ENCODE results near the gene LTBP2.

LTBP2 gene

DNA sequence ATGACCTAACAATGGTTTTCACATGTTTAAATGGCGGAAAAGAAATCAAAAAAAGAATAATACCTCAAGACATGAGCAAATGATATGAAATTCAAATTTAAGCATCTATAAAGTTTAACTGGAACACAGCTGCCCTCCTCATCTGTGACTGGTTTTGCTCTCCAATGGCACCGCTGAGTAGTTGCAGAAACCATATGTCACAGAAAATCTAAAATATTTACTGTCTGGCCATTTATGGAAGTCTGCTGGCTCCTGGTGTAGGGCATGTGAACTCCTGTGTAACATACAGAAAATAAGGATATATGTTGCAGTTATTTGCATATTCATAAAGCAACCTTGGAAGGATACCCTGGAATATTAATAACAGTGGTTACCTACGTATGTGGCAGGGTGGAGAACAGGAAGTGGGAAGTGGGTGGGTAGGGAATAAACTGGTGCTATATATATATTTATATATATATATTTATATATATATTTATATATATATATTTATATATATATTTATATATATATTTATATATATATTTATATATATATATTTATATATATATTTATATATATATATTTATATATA is 48.4 kb downstream of the LTBP2 start:
- Histone ChIP-seq H3K4me1 (ENCODE audit: control insufficient read depth, insufficient read depth, low read length) (no peaks in the 10 kb centered on the region), H3K4me3 (ENCODE audit: low read length) (no peak overlapping the region), H3K9me3 (ENCODE audit: control insufficient read depth, low read length) (no peaks in the 10 kb centered on the region), H3K27me3 (ENCODE audit: control insufficient read depth, insufficient read depth, low read length) (peaks cover 3% of the 10 kb centered on the region), H3K36me3 (ENCODE audit: control insufficient read depth, insufficient read depth, low read length) (no peaks in the 10 kb centered on the region), H3K9ac (ENCODE audit: low read length) (no peak overlapping the region)

DNA sequence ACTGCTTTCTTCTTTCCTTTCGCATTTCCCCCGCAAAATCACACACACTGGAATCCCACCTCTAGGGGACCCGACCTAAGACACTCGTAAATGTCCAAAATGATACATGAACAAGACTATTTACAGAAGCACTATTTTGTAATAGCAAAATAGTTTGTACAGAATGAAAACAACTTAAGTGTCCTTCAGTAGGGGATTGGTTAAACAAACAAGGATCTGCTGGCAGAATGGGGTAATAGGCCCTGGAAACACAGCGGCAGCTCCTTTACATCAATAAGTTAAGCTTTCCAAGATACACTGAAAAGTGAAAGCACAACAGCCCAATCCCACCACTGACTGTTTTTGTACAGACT is 48.8 kb downstream of the LTBP2 start:
- Histone ChIP-seq H3K27me3 (ENCODE audit: control insufficient read depth, insufficient read depth, low read length) (peaks cover 3% of the 10 kb centered on the region), H3K36me3 (ENCODE audit: control insufficient read depth, insufficient read depth, low read length) (no peaks in the 10 kb centered on the region), H3K4me3 (ENCODE audit: low read length) (no peak overlapping the region), H3K9me3 (ENCODE audit: control insufficient read depth, low read length) (no peaks in the 10 kb centered on the region), H3K9ac (ENCODE audit: low read length) (no peak overlapping the region), H3K4me1 (ENCODE audit: control insufficient read depth, insufficient read depth, low read length) (no peaks in the 10 kb centered on the region)

- no peak overlapping the region for H3K4me3 ChIP-seq (ENCODE audit: low read length)
- H3K9me3 ChIP-seq (ENCODE audit: control insufficient read depth, low read length): no peaks in the 10 kb centered on the region
- no peaks in the 10 kb centered on the region for H3K36me3 ChIP-seq (ENCODE audit: control insufficient read depth, insufficient read depth, low read length)
- H3K4me1 ChIP-seq (ENCODE audit: control insufficient read depth, insufficient read depth, low read length): no peaks in the 10 kb centered on the region
- peaks cover 3% of the 10 kb centered on the region for H3K27me3 ChIP-seq (ENCODE audit: control insufficient read depth, insufficient read depth, low read length)
- H3K9ac ChIP-seq (ENCODE audit: low read length): no peak overlapping the region
Observed at GRCh38 chr14:74562515-74563232, 49.4 kb downstream of the LTBP2 start.

DNA sequence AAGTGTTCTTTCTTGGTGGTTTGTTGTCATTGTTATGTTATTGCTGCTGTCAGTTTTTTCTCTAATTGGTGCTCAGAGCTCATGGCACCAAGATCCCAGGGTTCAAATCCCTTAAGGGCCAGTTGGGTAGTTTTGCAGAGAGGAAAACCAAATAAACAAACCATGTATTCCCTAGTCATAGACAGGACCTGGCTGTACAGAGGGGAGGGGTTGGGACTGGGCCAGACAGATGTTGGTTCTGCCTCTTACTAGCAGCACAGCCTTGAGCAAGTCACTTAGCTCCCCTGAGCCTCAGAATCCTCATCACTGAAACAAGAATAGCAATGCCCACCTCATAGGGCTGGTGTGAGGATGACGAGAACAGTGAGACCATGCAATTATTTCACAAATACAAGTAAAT is 53.4 kb downstream of the LTBP2 start:
- no peaks in the 10 kb centered on the region for H3K36me3 ChIP-seq (ENCODE audit: control insufficient read depth, insufficient read depth, low read length)
- no peaks in the 10 kb centered on the region for H3K4me1 ChIP-seq (ENCODE audit: control insufficient read depth, insufficient read depth, low read length)
- H3K27me3 ChIP-seq (ENCODE audit: control insufficient read depth, insufficient read depth, low read length): no peaks in the 10 kb centered on the region
- H3K9me3 ChIP-seq (ENCODE audit: control insufficient read depth, low read length): no peaks in the 10 kb centered on the region
- H3K4me3 ChIP-seq (ENCODE audit: low read length): no peak overlapping the region
- H3K9ac ChIP-seq (ENCODE audit: low read length): no peak overlapping the region

GRCh38 chr14:74557691-74558090 is 54.3 kb downstream of the LTBP2 start:
- Histone ChIP-seq H3K4me1 (ENCODE audit: control insufficient read depth, insufficient read depth, low read length) (no peaks in the 10 kb centered on the region), H3K36me3 (ENCODE audit: control insufficient read depth, insufficient read depth, low read length) (no peaks in the 10 kb centered on the region), H3K9ac (ENCODE audit: low read length) (no peak overlapping the region), H3K9me3 (ENCODE audit: control insufficient read depth, low read length) (no peaks in the 10 kb centered on the region), H3K4me3 (ENCODE audit: low read length) (no peak overlapping the region), H3K27me3 (ENCODE audit: control insufficient read depth, insufficient read depth, low read length) (peaks cover 6% of the 10 kb centered on the region)

DNA sequence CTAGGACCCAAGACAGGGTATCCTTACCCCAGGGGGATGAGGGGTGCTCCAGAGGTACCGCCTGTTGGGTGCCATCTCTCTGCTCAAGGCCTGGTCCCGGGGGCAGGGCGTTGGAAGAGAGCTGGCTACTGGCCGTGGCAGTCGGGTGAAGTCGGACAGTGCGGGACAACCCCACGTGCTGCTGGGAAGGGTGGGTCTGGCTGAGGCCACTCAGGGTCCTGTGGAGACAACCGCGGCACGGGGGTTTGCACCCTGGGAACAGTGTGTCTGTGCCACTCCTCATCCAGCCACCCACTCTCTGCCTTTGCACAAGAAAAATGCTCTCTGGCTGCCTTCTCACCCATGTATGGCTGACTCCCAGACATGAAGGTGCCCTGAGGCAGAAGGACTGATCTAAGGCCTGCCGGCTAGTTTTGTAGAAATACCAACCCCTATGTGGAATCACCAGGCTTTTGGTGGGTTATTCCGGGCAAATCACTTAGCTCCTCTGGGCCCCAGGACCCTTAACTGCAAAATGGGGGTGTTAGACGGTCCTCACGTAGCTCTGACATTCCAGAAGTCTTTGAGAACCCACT is 56.5 kb downstream of the LTBP2 start:
- Histone ChIP-seq H3K9me3 (ENCODE audit: control insufficient read depth, low read length) (no peaks in the 10 kb centered on the region), H3K4me3 (ENCODE audit: low read length) (no peak overlapping the region), H3K4me1 (ENCODE audit: control insufficient read depth, insufficient read depth, low read length) (no peaks in the 10 kb centered on the region)

GRCh38 chr14:74554742-74555362 is 57.2 kb downstream of the LTBP2 start:
- Histone ChIP-seq H3K9me3 (ENCODE audit: control insufficient read depth, low read length) (no peaks in the 10 kb centered on the region), H3K4me3 (ENCODE audit: low read length) (no peak overlapping the region), H3K27me3 (ENCODE audit: control insufficient read depth, insufficient read depth, low read length) (peaks cover 11% of the 10 kb centered on the region), H3K4me1 (ENCODE audit: control insufficient read depth, insufficient read depth, low read length) (no peaks in the 10 kb centered on the region), H3K9ac (ENCODE audit: low read length) (no peak overlapping the region), H3K36me3 (ENCODE audit: control insufficient read depth, insufficient read depth, low read length) (no peaks in the 10 kb centered on the region)

More for the DNA sequence above, 56.5 kb downstream of the LTBP2 start:
- no peak overlapping the region for H3K9ac ChIP-seq (ENCODE audit: low read length)
- H3K27me3 ChIP-seq (ENCODE audit: control insufficient read depth, insufficient read depth, low read length): peaks cover 11% of the 10 kb centered on the region
- H3K36me3 ChIP-seq (ENCODE audit: control insufficient read depth, insufficient read depth, low read length): no peaks in the 10 kb centered on the region

DNA sequence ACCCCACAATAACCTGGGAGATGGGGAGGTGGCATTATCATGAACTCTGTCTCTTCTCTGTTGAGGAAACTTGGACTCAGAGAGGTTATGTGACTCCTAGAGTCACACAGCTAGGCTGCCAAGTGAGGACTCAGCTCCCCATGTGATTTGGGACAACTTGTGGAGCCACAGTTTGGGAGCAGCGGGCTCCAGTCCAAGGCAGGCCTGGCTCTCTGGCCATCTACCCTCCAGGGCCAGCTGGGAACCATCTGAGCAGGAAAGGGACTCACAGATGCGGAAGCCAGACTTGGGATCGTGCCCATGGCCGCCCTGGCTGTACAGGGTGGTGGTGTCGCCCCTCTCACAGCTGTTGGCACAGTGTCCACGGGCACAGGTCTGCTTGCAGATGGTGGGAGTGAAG is 59.4 kb downstream of the LTBP2 start:
- H3K4me1 ChIP-seq (ENCODE audit: control insufficient read depth, insufficient read depth, low read length): no peaks in the 10 kb centered on the region
- H3K27me3 ChIP-seq (ENCODE audit: control insufficient read depth, insufficient read depth, low read length): peaks cover 11% of the 10 kb centered on the region
- no peaks in the 10 kb centered on the region for H3K36me3 ChIP-seq (ENCODE audit: control insufficient read depth, insufficient read depth, low read length)
- H3K9me3 ChIP-seq (ENCODE audit: control insufficient read depth, low read length): no peaks in the 10 kb centered on the region
- no peak overlapping the region for H3K9ac ChIP-seq (ENCODE audit: low read length)
- no peak overlapping the region for H3K4me3 ChIP-seq (ENCODE audit: low read length)

DNA sequence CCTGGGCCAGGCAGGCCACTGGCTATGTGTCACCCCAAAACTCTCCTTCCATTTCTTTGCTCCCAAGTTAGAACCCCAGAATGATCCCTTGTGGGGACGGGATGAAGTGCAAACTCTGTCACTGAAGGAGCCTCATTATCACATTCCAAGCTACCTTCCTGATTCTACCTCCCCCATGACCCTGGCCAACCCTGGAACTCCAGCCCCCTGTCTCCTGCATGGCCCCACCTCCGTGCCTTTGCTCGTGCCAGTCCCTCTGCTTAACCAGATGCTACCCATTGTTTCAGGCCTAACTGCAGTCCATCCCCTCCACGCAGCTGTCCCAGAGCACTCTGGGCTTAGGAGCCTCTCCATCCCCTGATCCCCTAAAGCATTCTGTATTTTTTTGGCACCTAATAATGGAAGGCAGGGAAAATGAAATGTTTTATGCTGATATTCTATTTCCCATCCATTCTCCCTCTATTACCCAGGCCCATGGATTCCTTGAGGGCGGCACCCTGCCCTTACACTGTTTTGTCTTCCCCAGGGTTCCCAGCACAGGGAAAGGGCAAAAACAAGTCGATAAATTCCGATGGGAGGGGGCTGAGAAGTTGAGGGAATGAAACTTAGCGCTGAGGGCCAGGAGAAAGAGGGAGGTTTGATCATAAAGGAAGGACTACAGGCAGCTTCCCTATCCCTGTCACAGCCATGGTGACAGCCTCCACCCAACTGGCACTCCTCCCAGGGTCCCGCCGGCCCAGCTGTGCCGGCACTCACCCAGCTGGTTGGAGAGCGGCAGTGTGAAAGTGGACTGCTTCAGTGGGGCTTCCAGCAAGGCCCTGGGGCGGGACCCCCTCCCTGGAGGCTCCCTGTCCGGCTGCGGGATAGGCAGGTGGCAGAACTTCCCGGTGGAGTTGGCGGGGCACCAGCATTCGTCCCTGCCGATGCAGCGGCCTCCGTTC is 60.3 kb downstream of the LTBP2 start:
- H3K4me1 ChIP-seq (ENCODE audit: control insufficient read depth, insufficient read depth, low read length): no peaks in the 10 kb centered on the region
- no peaks in the 10 kb centered on the region for H3K36me3 ChIP-seq (ENCODE audit: control insufficient read depth, insufficient read depth, low read length)
- H3K4me3 ChIP-seq (ENCODE audit: low read length): no peak overlapping the region
- peaks cover 11% of the 10 kb centered on the region for H3K27me3 ChIP-seq (ENCODE audit: control insufficient read depth, insufficient read depth, low read length)
- no peaks in the 10 kb centered on the region for H3K9me3 ChIP-seq (ENCODE audit: control insufficient read depth, low read length)
- no peak overlapping the region for H3K9ac ChIP-seq (ENCODE audit: low read length)

GRCh38 chr14:74551001-74551400 is 61.0 kb downstream of the LTBP2 start:
- Histone ChIP-seq H3K9ac (ENCODE audit: low read length) (no peak overlapping the region), H3K36me3 (ENCODE audit: control insufficient read depth, insufficient read depth, low read length) (no peaks in the 10 kb centered on the region), H3K9me3 (ENCODE audit: control insufficient read depth, low read length) (no peaks in the 10 kb centered on the region), H3K27me3 (ENCODE audit: control insufficient read depth, insufficient read depth, low read length) (peaks cover 11% of the 10 kb centered on the region), H3K4me3 (ENCODE audit: low read length) (no peak overlapping the region), H3K4me1 (ENCODE audit: control insufficient read depth, insufficient read depth, low read length) (no peaks in the 10 kb centered on the region)

- H3K9me3 ChIP-seq (ENCODE audit: control insufficient read depth, low read length): no peaks in the 10 kb centered on the region
- peaks cover 11% of the 10 kb centered on the region for H3K27me3 ChIP-seq (ENCODE audit: control insufficient read depth, insufficient read depth, low read length)
- no peaks in the 10 kb centered on the region for H3K36me3 ChIP-seq (ENCODE audit: control insufficient read depth, insufficient read depth, low read length)
- no peak overlapping the region for H3K4me3 ChIP-seq (ENCODE audit: low read length)
- no peaks in the 10 kb centered on the region for H3K4me1 ChIP-seq (ENCODE audit: control insufficient read depth, insufficient read depth, low read length)
- no peak overlapping the region for H3K9ac ChIP-seq (ENCODE audit: low read length)
Observed at GRCh38 chr14:74550071-74550470, 62.0 kb downstream of the LTBP2 start.
